Glutamatergic neuron (in vitro differentiated cells): ENCODE measurements around the gene PTPRT. TPM values are rescaled to one million over a fixed set of nuclear protein-coding genes. Genes with fewer than 3 reads are reported as not detected.

Experiments
- DNase-seq: peaks from one replicate; pipeline ENCODE4 v3.0.0; 2022
- H3K27ac Mint-ChIP-seq: one replicate; pipeline ENCODE4 v1.8.0; 2020; ENCODE audit warnings: mild to moderate bottlenecking, mixed read lengths, inconsistent platforms; ENCODE audit not compliant: unreplicated experiment
- H3K27me3 Mint-ChIP-seq: one replicate; pipeline ENCODE4 v1.8.0; 2020; ENCODE audit warnings: mild to moderate bottlenecking, moderate library complexity, mixed read lengths, inconsistent platforms; ENCODE audit not compliant: unreplicated experiment
- H3K36me3 Mint-ChIP-seq: one replicate; pipeline ENCODE4 v1.8.0; 2020; ENCODE audit warnings: mild to moderate bottlenecking, mixed read lengths, inconsistent platforms; ENCODE audit not compliant: unreplicated experiment
- H3K4me1 Mint-ChIP-seq: one replicate; pipeline ENCODE4 v1.8.0; 2020; ENCODE audit warnings: mild to moderate bottlenecking, low read depth, mixed read lengths, inconsistent platforms; ENCODE audit not compliant: unreplicated experiment
- H3K4me3 Mint-ChIP-seq: one replicate; pipeline ENCODE4 v1.8.0; 2020; ENCODE audit warnings: mild to moderate bottlenecking, mixed read lengths, inconsistent platforms; ENCODE audit not compliant: unreplicated experiment
- H3K9me3 Mint-ChIP-seq: one replicate; pipeline ENCODE4 v1.8.0; 2020; ENCODE audit warnings: mild to moderate bottlenecking, moderate library complexity, mixed read lengths, inconsistent platforms; ENCODE audit not compliant: unreplicated experiment
- total RNA-seq: library from RNA; stranded (reverse); fragmentation: NEBNext Ultra II Directional; extraction: Animal tissue kit (Norgen Biotek cat#: 25700); gene quantifications from one replicate; pipeline ENCODE4 v1.2.1, GENCODE V29; 2021; ENCODE audit not compliant: unreplicated experiment
- TF ChIP-seq, protein P1 (sequence below): fragments of 200-600 bp; sonication (generic); IDR thresholded peaks from one replicate; pipeline ENCODE4 v1.5.0; 2021; ENCODE audit not compliant: partially characterized antibody, unreplicated experiment

The PTPRT gene
- total RNA-seq, 1 donor from 2014 or later = 1.9 TPM

DNA sequence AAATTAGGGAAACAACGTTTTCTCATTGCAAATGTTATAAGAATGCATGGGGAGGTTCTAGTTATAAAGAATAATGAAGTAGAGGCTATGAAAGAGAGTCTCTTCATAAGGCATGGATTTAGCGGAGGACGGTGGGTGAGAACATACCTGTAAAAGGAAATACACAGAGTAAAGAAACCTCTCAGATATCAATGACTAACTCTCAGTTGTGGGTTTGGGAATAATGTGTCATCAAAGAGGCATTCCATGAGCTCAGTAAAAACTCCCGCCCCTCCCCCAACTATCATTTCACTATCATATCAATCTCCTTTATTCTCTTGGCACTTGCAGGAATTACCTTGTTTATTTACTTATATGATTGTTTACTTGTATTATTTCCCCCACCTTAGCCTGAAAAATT lies 695.4 kb downstream of the PTPRT start:
- H3K9me3 Mint-ChIP-seq = no peaks in the 10 kb centered on the region

DNA sequence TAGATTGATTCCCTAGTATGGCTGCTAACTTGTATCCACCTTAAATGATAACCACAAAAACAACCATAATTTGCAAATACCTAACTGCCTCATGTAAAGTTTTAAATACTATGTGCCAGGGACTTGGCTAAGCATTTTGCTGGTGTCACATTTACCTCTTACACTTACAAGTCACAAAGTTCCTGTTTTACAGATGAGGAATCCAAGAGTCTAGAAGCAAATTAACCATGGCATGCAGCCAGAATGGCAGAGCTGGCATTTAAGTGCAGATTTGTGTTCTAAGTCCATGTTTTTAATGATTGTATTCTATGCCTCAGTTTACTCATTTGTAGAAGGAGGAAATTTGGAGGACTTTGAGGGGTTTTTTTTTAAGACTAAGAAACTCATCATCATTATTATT lies 696.7 kb downstream of the PTPRT start:
- H3K9me3 Mint-ChIP-seq = no peaks in the 10 kb centered on the region
- H3K27ac Mint-ChIP-seq = no peak overlapping the region
- DNase-seq = no peak
- no peaks in the 10 kb centered on the region for H3K27me3 Mint-ChIP-seq
- TF ChIP-seq, protein P1, sequence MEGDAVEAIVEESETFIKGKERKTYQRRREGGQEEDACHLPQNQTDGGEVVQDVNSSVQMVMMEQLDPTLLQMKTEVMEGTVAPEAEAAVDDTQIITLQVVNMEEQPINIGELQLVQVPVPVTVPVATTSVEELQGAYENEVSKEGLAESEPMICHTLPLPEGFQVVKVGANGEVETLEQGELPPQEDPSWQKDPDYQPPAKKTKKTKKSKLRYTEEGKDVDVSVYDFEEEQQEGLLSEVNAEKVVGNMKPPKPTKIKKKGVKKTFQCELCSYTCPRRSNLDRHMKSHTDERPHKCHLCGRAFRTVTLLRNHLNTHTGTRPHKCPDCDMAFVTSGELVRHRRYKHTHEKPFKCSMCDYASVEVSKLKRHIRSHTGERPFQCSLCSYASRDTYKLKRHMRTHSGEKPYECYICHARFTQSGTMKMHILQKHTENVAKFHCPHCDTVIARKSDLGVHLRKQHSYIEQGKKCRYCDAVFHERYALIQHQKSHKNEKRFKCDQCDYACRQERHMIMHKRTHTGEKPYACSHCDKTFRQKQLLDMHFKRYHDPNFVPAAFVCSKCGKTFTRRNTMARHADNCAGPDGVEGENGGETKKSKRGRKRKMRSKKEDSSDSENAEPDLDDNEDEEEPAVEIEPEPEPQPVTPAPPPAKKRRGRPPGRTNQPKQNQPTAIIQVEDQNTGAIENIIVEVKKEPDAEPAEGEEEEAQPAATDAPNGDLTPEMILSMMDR = no peak
- H3K36me3 Mint-ChIP-seq = no peaks in the 10 kb centered on the region
- H3K4me3 Mint-ChIP-seq = no peak overlapping the region
- no peaks in the 10 kb centered on the region for H3K4me1 Mint-ChIP-seq

More for the DNA sequence above, 695.4 kb downstream of the PTPRT start:
- Mint-ChIP-seq H3K27ac (no peak overlapping the region), H3K4me1 (no peaks in the 10 kb centered on the region), H3K4me3 (no peak overlapping the region), H3K36me3 (no peaks in the 10 kb centered on the region), H3K27me3 (no peaks in the 10 kb centered on the region)
- no peak for DNase-seq
- TF ChIP-seq, protein P1 = no peak

DNA sequence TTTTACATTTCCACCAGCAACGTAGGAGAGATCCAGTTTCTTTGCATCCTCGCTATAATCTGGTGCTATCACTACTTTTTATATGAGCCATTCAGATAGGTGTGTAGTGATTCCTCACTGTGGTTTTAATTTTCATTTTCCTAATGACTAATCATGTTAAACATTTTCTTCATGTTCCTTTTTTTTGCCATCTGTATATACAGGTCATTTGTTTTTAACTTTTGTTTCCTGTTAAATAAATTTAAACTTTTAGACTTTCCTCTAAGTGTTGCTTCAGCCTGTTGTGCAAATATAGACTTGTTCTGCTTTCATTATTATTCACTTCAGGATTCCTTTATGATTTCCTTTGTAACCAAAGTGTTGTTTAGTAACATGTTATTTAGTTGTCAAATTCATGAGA lies 697.4 kb downstream of the PTPRT start:
- Mint-ChIP-seq H3K27me3 (no peaks in the 10 kb centered on the region), H3K4me3 (no peak overlapping the region), H3K9me3 (no peaks in the 10 kb centered on the region), H3K4me1 (no peaks in the 10 kb centered on the region), H3K27ac (no peak overlapping the region), H3K36me3 (no peaks in the 10 kb centered on the region)
- TF ChIP-seq, protein P1 = no peak
- DNase-seq = no peak

DNA sequence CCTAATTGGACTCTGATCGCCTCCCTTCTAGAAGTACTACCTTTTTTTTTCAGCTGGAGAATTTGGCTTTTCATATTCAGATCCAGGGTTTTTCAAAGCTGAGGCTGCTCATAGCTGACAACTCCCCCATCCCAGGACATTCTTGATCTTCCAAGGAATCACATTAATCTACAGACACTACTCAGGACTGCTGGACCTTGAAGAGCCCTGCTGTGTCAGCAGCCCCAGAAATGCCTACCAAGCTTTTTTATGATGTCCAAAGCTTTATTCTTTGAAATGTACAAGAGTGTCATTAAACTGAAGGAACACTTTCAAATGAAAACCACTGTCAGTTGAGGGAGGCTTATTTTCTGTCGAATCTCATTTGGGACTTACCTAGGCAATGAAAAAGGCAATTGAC lies 704.1 kb downstream of the PTPRT start:
- H3K36me3 Mint-ChIP-seq = no peaks in the 10 kb centered on the region
- H3K27ac Mint-ChIP-seq = no peak overlapping the region
- peaks cover 3% of the 10 kb centered on the region for H3K27me3 Mint-ChIP-seq
- H3K4me1 Mint-ChIP-seq = no peaks in the 10 kb centered on the region
- TF ChIP-seq, protein P1 = no peak
- no peak overlapping the region for H3K4me3 Mint-ChIP-seq
- DNase-seq = no peak
- H3K9me3 Mint-ChIP-seq = no peaks in the 10 kb centered on the region

DNA sequence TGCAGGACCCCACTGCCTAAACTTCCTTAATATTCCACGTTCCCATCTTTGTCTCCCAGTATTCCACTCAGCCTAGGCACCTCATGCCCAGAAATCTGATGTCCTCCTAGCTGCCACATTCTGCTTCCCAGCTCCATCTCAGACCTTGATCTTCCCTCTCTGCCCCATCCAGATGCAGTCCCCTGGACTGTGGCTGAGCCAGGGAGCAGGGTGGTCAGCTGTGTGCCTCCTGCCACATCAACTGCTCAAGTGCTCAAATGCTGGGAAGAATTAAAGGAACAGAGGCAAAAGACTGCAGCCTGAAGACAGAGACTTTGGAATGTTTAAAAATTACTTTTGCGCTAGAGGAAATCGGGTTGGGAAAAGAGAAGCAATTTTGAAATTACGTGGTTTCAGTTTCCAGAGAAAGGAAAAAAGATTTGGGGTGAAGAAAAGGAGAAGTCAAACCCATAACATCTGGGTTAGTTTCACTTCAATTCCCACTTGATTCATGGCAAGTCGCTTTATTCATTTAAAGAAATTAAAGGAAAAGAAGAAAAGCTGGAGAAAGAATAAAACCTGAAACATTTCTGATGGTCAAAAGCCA lies 704.8 kb downstream of the PTPRT start:
- H3K4me1 Mint-ChIP-seq = no peaks in the 10 kb centered on the region
- no peaks in the 10 kb centered on the region for H3K36me3 Mint-ChIP-seq
- no peak overlapping the region for H3K4me3 Mint-ChIP-seq
- no peak overlapping the region for H3K27ac Mint-ChIP-seq
- H3K9me3 Mint-ChIP-seq = no peaks in the 10 kb centered on the region
- peaks cover 3% of the 10 kb centered on the region for H3K27me3 Mint-ChIP-seq
- DNase-seq = no peak
- TF ChIP-seq, protein P1 = no peak
